NCI-H524 treated with DMSO at 0.1 percent for 48 hours (cell line): ENCODE data around the gene NEDD4L.

ENCODE experiments used
- DNase-seq: peaks from one replicate; lab custom pipeline; 2025; lab: John Stamatoyannopoulos, UW

Gene NEDD4L

DNA sequence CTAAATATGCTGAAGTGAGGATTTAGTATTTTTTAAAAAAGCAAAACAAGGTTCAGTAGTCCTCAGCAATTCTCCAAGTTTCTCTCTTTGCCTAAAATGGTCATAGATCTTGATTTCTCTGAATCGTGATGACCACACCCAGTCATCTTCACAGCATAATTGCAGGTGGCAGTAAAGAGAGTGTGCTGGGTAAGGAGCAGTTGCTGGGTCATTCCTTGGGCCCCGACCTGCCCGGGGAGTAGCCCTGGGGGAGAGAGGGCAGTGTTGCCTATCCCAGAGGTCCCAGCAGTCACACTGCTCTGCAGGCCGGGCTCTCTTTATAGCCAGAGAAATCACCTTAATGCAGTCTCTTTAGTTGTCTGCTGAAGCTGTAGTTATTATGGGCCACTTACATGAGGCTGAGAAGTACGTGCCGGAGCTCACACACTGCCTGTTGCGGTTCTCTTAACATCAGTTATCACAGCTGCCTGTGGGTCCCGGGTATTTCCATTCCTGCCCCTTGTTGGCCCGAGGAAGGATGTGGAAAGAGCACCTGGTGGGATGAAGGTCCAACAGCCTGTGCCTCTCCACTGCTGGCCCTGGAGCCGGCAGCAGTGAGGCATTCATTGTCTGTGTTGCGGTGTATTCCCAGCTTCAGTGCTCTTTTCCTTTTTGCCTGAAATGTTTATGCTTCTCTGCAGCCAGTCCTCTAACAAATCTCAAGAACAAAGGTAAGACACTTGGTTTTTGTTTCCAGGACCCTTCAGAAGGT lies 354.8 kb downstream of the NEDD4L start:
- no peak for DNase-seq

- DNase-seq, result no peak
Observed at GRCh38 chr18:58400331-58400870, 356.4 kb downstream of the NEDD4L start.

GRCh38 chr18:58401191-58401590 lies 357.2 kb downstream of the NEDD4L start:
- DNase-seq, result no peak

DNA sequence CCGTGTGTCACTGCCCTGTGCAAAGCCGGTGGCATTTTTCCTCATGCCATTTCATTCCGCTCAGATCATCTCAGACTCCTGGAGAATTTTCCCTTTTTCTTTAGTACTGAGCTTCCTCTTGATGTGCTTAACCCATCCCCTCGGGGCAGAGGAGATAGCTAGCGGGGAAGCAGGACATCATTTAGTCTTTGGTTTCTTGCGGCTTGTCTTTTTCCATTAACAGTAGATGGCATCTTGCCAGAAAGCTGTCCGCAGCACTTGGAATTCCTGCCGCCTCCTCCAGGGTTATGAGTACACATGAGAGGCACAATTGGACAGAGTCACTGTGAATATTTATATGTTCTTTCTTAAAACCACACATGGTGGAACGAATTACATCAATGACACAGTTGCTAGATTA lies 358.2 kb downstream of the NEDD4L start:
- DNase-seq, result no peak

- DNase-seq, result no peak
Observed at GRCh38 chr18:58402951-58403702, 359.1 kb downstream of the NEDD4L start.

DNA sequence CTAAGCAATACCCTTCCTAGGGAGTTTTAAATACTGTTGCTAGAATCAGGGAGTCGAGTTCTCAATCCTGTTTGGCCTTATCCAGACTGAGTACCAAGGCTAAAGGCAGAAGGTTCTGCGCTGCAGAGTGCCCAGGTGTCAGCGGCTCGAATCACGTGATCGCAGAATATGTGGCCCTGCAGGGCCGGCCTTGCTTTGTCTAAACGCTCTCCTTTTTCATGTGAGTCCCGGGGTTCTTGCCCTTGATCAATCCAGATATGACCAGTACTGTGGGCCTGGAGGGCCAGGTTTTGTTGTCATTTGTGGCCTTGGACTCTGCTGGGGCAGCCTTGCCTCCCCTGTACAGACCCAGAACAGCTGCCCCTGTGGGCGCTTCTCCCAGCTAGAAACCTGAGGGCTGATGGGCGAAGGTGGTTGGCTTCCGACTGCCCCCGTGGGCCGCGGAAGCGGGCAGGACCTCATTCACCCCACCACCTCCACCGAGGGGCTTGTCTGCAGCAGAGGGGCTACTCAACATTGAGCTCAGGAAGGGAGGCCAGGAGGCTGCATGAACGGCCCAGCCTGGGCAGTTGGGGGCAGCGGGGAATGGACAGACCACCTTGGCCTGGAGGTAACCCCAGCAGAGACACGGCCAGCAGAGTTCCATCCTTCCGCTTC lies 359.9 kb downstream of the NEDD4L start:
- DNase-seq, result no peak

DNA sequence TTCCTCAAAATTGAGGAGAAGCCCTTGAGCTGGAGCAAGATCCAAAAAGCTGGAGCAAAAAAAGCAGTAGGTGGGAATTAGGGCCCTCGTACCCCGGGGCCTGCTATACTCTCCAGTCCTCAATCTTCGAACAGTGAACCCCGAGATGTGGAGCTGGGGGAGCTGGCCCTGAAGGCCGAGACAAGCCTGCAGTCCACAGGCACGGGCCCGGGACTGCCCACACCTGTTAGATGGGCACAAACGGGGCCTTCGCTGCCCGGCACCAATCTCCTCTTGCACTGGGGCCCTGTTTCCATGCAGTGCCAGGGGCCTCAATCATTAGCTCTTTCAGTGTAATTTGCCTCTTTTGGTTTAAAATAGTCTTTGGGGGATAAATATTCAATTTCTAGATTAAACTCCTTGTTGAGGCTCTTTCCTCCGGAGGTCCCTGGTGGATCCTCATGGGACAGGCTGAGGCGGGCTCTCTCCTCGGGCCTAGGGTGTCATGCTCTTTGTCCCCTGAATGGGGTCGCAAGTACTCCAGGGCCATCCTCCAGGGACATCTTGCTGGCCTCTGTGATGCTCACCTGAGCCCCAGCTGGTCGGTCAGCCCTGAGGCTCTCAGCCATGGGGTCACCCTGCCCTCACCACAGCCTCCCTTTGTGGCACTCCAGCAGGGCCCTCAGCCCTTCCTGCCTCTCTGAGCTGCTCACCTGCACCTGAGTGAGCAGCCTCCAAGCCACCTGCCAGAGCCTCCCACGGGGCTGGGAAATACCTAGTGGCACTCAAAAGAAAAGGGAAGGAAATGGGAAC lies 361.3 kb downstream of the NEDD4L start:
- DNase-seq, result no peak

DNA sequence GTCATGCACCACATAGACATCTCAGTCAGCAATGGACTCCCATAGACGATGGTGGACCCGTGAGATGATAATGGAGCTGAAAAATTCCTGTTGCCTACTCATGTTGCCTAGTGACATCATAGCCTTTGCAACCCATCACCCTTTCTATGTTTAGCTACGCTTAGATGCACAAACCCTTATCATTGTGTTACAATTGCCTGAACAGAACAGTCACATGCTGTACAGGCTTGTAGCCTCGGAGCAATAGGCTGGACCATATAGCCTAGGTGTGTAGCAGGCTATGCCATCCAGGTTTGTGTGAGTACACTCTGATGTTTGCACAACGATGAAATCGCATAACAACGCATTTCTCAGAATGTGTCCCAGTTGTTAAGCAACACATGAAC lies 363.2 kb downstream of the NEDD4L start:
- DNase-seq, result no peak

GRCh38 chr18:58407649-58408407 lies 363.8 kb downstream of the NEDD4L start:
- DNase-seq, result no peak

DNA sequence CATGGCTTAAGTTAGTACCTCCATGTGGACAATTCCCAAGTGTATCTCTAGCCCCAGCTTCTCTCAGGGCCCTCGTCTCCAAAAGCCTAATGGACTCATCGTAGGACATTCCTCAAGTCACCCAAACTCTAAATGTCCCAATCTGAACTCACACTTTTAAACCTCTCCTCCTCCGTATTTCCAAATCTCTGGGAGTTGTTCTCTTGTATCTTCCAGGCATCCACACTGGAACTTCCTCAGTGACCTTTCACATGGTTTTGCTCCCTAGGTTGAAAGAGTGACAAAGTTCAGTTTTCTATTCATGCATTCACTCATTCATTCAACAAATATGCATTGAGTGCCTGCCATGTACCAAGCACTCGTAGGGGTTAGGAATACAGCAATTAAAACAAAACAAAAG lies 364.6 kb downstream of the NEDD4L start:
- no peak for DNase-seq

- DNase-seq, result no peak
Observed at GRCh38 chr18:58409802-58410445, 365.9 kb downstream of the NEDD4L start.

GRCh38 chr18:58411323-58411722 lies 367.3 kb downstream of the NEDD4L start:
- no peak for DNase-seq

DNA sequence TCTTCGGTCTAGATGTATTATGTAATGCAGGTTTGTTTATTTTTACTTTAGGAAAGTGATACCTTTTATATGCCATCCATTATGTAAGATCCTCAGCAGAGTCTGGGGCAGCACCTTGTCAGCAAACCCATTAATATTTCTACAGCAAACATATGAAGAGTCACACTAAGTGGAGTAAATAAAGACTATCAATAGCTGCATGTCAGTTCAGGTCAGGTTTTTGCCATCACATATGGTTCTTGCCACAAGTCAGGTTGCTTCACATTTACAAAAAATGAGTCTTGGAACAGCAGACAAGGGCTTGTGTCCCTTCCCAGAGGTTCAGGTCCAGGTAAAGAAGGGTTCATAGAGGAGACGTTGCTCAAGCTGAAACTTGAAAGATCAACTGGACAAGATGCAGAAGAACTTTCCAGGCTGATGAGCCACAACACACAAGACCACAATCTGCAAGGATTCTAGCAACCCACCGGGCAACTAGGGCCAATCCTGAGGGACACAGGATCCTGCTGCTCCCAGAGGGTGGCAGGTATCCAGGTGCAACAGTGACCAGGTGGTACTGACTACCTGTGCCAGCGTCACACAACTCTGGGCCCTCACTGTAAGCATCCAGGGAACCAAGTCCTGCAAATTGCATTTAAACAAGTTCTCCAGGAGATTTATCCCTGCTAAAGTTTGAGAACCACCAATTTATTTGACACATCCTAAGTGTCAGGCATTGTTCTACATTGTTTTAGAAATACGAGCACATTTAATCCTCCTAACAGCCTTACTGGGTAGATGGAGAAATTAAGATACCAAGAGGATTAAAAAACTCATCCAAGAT lies 369.0 kb downstream of the NEDD4L start:
- DNase-seq, result no peak

DNA sequence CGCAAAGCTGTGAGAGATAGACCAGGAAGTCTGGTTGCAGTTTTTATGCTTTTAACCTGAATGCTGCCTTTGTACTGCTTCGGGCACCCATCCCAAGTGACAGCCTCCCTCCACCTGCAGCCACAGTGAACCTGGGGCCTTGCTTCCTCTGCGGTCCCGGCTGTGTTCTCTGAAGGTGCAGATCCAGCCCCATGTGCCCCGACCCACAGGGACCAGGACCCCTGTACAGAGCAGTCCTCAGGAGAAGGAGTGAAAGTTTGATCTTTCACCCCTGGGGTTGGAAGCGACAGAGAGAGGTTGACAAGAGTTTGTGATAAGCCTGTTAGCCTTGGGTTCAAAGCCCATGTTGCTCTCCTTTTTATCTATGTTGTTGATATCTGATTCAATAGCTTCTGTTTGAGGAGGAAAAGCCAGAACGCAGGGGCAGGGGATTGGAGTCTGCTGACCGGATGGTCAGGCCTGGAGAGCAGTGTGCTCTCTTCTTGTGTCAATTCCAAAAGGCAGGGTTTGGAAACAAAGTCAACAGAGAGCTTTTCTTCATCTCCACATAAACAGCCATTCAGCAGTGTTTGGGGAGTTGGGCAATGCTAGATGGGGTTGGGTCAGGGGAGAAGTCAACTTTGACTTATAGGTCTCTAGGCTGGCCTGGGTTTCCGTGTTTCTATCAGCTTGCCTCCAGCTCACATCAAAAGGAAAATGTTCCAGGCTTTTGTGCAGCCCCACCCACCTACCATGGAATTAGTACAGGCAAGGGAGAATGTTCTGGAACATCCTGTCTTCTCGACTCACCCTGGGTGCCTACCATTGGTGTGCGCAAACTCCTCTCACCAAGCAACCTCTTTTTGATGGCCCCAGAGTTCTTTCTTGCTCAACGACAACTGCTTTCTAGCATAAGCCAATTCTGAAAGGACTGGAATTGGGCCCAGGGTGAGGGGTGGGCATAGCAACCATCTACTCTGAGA lies 369.9 kb downstream of the NEDD4L start:
- DNase-seq, result no peak

DNA sequence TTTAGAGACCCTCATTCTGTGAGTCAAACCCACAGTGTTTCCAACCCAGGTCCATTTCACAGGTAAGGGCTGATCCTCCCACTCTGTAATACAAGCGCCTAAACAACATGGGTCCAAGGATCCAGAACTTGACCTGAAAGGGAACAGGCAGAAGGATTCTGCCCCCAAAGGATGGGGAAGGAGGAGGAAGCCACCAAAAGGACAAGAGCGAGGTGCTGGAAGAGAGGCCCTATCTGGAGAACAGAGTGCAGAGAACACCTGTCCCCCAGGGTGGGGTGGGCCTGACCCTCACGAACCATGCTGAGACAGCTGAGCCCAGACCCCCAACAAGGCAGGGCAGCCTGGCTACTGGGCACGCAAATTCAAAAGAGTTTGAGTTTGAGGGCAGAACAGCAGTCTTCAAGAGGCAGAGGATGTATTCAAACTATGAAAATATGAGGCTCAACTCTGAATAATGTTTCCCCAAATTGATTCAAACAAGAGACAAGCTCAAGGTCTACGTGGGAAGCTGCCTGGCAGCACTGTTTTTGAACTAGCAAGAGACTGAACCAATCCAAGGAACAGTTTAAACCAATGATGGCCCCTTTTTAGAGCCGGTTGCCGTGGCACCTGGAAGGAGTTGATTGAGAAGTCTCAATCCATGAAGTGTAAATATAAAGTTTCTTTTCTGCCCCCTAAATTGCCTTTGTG lies 372.1 kb downstream of the NEDD4L start:
- no peak for DNase-seq

- DNase-seq, result no peak
Observed at GRCh38 chr18:58416704-58417683, 373.0 kb downstream of the NEDD4L start.

DNA sequence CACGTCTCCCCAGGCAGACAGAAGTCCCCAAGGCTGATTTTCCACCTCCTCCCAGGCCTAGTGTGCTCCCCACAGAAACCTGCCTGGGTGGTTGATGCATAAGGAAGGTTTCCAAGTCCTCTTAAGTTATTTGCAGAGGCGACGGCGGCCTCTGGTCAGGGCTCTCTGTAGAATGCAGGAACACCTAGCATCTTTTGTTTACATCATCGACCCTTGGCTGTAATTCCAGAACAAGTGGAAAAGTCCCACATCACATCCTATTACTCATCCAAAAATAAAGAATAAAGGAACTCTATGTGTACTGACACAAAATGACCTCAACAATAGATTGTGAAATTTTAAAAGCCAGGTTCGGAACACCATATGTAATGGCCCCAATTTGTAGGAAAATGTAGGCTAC lies 373.7 kb downstream of the NEDD4L start:
- no peak for DNase-seq
